Femur (tissue), 1 donor: ENCODE measurements around the gene CES4A.
A peak's percentile ranks its signal among the peaks of the same experiment; 100 is the strongest.
"Not testable (repeated sequence)": the region's sequence is repeated elsewhere in the genome, so short reads cannot be mapped to it uniquely, and the experiment has no call there.

Experiments used
- DNase-seq: peaks from one replicate; pipeline ENCODE4 v3.0.0-alpha.2; 2017

CES4A gene

GRCh38 chr16:66993558-66993957, 5.2 kb downstream of the CES4A start:
- DNase-seq, result not testable (repeated sequence)

DNA sequence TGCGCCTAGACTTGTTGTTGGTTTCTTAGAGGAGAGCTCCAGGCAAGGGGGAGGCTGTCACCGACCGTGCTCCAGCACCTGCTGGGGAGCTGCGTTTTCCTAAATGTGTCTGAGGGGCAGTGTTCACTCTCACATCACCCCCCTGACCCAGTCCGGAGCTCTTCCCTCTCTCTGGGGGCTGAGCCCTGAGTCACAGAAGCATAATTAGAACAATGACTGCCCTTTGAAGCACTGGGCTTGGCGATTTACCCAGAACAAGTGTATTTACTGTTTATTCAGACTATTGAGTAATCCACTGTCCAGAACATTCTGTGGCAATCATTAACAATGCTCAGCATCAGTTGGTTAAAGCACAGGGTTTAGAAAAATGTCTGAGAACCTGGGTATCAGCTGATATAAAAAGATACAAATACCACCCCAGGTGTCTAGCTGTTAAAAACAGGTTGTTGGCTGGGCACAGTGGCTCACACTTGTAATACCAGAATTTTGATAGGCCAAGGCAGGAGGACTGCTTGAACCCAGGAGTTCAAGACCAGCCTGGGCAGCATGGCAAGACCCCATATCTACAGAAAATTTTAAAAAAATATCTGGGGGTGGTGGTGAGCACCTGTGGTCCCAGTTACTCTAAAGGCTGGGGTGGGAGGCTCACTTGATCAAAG, 8.1 kb downstream of the CES4A start:
- DNase-seq, result no peak

- DNase-seq, result no peak
Observed at GRCh38 chr16:66996983-66997358, 8.6 kb downstream of the CES4A start.

DNA sequence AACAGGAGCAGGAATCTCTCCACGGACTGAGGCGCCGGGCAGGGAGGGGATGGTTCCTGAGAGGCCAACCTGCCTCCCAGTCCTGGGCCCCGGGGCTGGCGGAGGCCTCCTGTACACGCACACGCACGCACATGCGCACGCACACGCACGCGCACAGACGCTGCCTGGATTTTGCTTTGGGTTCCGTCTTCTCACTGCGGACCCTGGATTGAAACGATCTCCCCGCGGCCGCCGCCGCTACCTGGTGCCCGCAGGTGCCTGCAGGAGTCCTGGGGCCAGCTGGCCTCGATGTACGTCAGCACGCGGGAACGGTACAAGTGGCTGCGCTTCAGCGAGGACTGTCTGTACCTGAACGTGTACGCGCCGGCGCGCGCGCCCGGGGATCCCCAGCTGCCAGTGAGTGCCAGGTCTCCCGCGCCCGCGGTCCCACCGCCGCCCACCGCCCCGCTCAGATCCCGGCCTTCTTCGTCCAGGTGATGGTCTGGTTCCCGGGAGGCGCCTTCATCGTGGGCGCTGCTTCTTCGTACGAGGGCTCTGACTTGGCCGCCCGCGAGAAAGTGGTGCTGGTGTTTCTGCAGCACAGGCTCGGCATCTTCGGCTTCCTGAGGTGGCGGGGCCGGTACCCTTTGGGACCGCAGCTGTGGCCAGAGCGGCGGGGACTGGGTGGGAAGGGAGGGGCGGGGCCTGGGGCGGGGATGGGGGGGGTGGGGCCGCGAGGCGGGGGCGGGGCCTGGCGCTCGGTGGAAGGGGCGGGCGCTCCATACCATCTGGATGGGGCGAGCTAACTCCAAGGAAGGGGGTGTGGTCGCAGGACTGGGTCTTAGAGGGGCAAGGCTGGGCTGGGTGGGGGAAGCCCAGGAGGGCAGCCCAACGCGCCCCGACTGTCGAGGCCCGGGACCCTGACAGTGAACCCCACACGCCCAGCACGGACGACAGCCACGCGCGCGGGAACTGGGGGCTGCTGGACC, 12.3 kb downstream of the CES4A start:
- DNase-seq, result peak; percentile 73

DNA sequence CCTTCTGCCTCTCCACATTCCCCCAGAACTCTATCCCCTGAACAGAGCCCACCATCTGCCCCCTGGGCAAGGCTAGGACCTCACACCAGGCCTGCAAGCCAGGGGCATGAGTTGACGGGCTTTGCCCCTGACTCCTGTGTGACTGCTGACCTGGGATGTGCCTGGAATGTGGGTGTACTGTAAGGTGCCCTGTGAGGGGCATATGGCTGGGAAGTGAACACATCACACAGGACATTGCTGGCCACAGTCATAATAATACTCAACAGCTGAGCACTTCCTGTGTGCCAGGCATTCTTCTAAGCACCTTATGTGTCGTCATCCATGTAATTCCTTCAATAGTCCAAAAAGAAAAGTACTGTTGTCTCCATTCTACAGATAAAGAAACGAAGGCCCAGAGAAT, 13.3 kb downstream of the CES4A start:
- no peak for DNase-seq

DNA sequence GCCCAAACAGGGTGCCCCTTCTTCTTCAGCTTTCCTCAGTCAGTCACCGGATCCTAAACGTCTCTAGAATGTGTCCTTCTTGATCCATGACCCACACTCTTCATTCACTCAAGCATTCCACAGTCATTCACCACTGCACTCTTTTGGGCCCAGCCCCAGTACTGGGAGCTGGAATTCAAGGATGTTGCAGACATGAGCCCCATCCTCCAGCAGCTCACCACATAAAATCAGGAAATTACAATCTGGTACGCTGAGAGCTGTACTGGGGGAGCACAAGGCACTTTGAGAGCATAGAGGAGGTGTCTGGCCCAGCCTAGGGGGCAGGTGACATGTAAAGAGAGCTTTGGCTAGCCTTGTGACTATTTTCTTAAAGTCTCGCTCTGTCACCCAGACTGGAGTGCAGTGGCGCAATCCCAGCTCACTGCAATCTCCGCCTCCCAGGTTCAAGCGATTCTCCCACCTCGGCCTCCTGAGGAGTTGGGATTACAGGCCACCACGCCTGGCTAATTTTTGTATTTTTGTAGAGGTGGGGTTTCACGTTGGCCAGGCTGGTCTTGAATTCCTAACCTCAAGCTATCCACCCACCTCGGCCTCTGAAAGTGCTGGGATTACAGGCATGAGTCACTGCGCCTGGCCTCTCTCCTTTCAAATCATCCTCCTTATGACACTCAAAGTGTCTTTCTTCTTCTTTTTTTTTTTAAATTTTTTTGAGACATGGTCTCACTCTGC, 18.7 kb downstream of the CES4A start:
- DNase-seq, result no peak

DNA sequence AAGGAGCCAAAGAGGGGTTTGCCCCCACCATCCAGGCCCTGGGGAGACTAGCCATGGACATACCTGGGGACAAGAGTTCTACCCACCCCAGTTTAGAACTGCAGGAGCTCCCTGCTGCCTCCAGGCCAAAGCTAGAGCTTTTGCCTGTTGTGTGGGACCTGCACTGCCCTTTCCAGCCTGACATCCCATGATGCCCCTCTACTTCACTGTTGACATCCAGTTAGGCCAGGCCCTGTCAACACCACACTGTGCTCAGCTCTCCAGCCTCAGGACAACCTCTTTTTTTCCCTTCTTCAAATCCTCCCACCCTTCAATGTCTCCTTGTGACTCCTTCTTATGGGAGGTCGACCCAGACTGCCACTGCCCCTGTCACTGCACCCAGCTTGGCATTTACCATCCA, 20.8 kb downstream of the CES4A start:
- no peak for DNase-seq

DNA sequence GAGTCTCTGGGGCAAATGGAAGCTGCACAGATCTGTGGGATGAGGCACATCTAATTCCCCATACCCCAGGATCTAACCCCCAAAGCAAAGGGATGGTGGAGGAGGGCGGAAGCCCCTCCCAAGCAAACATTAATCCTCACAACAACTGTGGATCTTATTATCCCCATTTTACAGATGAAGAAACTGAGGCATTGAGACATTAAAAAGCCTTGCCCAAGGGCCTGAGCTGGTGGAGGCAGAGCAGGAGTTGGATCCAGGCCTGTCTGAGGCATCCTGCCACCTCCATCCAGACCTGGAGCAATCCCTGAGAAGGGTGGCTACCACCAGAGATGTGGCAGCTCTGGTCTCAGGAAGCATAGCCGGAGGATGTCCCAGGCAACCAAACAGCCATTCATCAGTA, 22.9 kb downstream of the CES4A start:
- DNase-seq, result no peak

GRCh38 chr16:67013233-67013822, 24.9 kb downstream of the CES4A start:
- peak; percentile 73 for DNase-seq

- peak; percentile 90 for DNase-seq
Observed at GRCh38 chr16:67013823-67014633, 25.6 kb downstream of the CES4A start.

- no peak for DNase-seq
Observed at GRCh38 chr16:67014634-67015312, 26.4 kb downstream of the CES4A start.

- DNase-seq, result no peak
Observed at GRCh38 chr16:67015313-67015731, 26.9 kb downstream of the CES4A start.

GRCh38 chr16:67016143-67016542, 27.8 kb downstream of the CES4A start:
- DNase-seq, result no peak

GRCh38 chr16:67016681-67017420, 28.5 kb downstream of the CES4A start:
- DNase-seq, result no peak

DNA sequence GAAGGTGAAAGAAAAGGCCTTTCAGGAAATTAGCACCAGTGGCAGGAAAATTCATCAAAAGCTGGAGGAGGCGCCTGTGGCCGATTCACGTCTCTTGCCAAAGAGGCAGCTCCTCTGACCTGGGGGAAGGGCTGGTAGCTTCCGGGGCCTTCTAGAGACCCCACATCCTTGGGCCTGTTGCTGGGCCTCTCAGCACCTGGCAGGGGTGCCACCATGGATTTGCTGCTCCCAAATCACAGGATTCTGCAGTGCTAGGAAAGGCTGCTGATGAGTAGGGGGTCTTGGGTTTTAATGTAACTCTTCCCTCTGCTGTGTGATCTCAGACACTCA, 29.0 kb downstream of the CES4A start:
- no peak for DNase-seq

- DNase-seq, result peak; percentile 78
Observed at GRCh38 chr16:67017810-67018488, 29.6 kb downstream of the CES4A start.

DNA sequence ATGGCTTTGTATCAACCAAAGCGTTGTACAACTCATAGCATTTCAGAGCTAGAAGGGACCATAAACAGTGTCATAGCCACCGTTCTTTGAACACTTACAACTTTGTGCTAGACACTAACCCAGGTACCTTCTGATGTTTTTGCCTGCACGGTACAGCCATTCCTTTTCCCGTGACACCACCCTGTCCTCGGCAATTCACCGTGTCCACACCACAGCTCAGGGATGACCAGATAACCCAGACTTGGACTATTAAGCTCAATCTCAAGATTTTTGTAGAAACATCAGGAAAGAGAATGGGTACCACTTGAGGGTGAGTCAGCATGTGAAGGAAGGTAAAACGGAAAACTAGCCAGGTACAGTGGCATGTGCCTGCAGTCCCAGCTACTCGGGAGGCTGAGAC, 30.8 kb downstream of the CES4A start:
- DNase-seq, result no peak

DNA sequence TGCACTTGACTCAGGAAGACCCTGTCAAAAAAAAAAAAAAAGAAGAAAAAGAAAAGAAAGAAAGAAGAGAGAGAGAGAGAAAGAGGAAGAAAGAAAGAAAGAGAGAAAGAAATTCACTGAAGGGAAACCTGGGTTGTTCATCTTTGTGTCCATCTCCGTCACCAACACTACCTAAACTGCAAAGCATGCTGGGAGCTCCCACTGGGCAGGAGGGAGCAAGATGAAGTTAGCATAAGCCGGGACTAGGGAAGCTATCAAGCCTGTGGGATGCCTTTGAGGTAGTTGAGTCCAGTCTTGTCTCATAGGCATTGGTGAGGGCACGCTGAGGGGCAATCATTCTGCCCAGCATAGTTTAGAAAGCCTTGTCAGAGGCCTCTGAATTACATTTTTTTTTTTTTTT, 32.9 kb downstream of the CES4A start:
- no peak for DNase-seq

- no peak for DNase-seq
Observed at GRCh38 chr16:67022531-67023214, 34.3 kb downstream of the CES4A start.

DNA sequence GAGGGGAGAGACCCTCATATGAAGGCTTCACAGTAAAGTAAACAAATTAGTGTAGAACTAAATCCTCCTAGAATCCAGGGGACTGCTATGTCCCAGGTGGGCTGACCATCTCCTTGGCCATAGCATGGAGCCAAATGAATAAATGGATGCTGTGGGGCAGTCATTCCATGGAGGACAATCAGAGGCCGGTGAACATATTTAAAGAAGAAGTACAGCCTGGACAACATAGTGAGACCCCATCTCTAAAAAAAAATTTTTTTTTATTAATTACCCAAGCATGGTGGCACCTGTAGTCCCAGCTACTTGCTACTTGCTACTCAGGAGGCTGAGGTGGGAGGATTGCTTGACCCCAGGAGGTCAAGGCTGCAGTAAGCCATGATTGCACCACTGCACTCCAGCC, 35.3 kb downstream of the CES4A start:
- DNase-seq, result no peak
